Lung (tissue), 12 donors: ENCODE measurements around the gene ISL1. TPM values are rescaled to one million over a fixed set of nuclear protein-coding genes. Genes with fewer than 3 reads are reported as not detected.

Experiments used
- ATAC-seq: fragments of 200-7000 bp; cut with Tn5 transposase; one replicate; pipeline ENCODE4 v1.9.1; 2020; ENCODE audit warnings: moderate number of reproducible peaks; ENCODE audit not compliant: insufficient read depth, low FRiP score
- DNase-seq, 3 donors: peaks; one replicate each; pipeline ENCODE4 v3.0.0-alpha.2; 2013 to 2017
- H3K27ac ChIP-seq, 2 donors: one replicate each; pipeline ENCODE4 v1.5.1; 2013; ENCODE audit warnings: mild to moderate bottlenecking in 2 of 2, moderate library complexity in 2 of 2, control low read depth in 1 of 2, inconsistent platforms in 1 of 2, low read depth in 1 of 2, low read length in 1 of 2
- H3K27me3 ChIP-seq, 3 donors: one replicate each; pipeline ENCODE4 v1.5.1; 2013; ENCODE audit warnings: low read length in 2 of 3; ENCODE audit not compliant: control insufficient read depth in 3 of 3, insufficient read depth in 3 of 3
- H3K36me3 ChIP-seq, 4 donors: one replicate each; pipeline ENCODE4 v1.5.1; 2013; ENCODE audit warnings: low read length in 4 of 4, mild to moderate bottlenecking in 1 of 4, moderate library complexity in 1 of 4; ENCODE audit not compliant: control insufficient read depth in 4 of 4, insufficient read depth in 4 of 4
- H3K4me1 ChIP-seq, 5 donors: one replicate each; pipeline ENCODE4 v1.5.1; 2013; ENCODE audit warnings: low read length in 5 of 5, mild to moderate bottlenecking in 2 of 5, moderate library complexity in 1 of 5; ENCODE audit not compliant: control insufficient read depth in 5 of 5, insufficient read depth in 5 of 5
- H3K4me3 ChIP-seq: one replicate; pipeline ENCODE4 v1.5.1; 2013; ENCODE audit warnings: mild to moderate bottlenecking, control low read depth, moderate library complexity
- H3K9ac ChIP-seq, 2 donors: one replicate each; pipeline ENCODE4 v1.5.1; 2013; ENCODE audit warnings: low read length in 2 of 2, control low read depth in 1 of 2; ENCODE audit not compliant: insufficient read depth in 1 of 2
- H3K9me3 ChIP-seq, 4 donors: one replicate each; pipeline ENCODE4 v1.5.1; 2013; ENCODE audit warnings: low read length in 3 of 4, mild to moderate bottlenecking in 1 of 4, moderate library complexity in 1 of 4; ENCODE audit not compliant: control insufficient read depth in 4 of 4, insufficient read depth in 3 of 4
- WGBS, 2 donors: extraction: QIAGEN DNeasy Blood & Tissue Kit; methylation state at CpG; one replicate each; pipeline ENCODE4 v1.1.7; 2013; 5-methylcytosine and 5-hydroxymethylcytosine counted together
- polyA plus RNA-seq, 2 donors: library from polyadenylated mRNA; stranded (reverse); fragments of 200-250 nt; gene quantifications; one replicate each; pipeline ENCODE4 v1.2.1, GENCODE V29; 2013
- total RNA-seq, 2 donors: library from RNA; depleted of rRNA in 1 of 2; stranded (reverse); fragments of >200 nt in 1 of 2; gene quantifications; one replicate each; pipeline ENCODE4 v1.2.1, GENCODE V29; 2014 to 2021
- TF ChIP-seq, protein P1 (sequence below): IDR thresholded peaks from 2 replicates; pipeline ENCODE4 v1.5.1; 2012; ENCODE audit warnings: mild to moderate bottlenecking; ENCODE audit errors: control extremely low read depth, extremely low read depth
- donor health status: control.
- donor health status: control.
- donor health status: Bipolar disorder and iron deficiency.
- donor health status: healthy.
- donor health status: DM: yes; HTN: yes; CAD: no.

ISL1 gene
- total and polyA plus RNA-seq, 4 donors: 0.06 to 0.51 (median 0.17) TPM; not detected in 1

DNA sequence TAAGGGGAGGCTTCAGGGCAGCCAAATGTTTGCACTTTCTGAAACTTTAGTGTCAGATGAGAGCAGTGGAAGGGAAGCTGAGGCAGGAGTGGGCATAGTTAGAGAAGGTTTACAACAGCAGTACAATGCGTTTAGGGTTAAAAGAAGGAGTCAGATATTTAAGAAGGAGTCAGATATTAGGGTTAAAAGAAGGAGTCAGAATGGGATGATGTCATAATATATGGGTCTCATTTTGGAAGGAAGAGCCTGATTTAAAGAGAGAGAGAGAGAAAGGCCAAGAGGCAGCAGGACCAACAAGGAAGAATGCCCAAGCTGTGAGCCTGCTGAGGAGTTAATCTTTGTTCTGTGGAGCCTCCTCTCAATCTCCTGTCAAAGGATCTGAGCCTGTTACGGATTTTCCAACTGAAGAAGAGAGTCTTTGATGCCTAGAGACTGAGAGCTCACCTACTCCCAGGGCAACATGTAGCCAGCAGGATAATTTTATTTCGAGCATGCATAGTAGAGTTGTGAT, 9.5 kb downstream of the ISL1 start:
- ATAC-seq: no peak
- H3K27ac ChIP-seq: no peak overlapping the region
- peaks cover 0 to 7% (median 0%) of the 10 kb centered on the region in 5 donors for H3K4me1 ChIP-seq
- no peak for DNase-seq
- H3K27me3 ChIP-seq: peaks cover 31 to 98% (median 88%) of the 10 kb centered on the region in 3 donors
- H3K4me3 ChIP-seq: no peak overlapping the region
- WGBS, 2 donors: 34 to 37% methylated on average over 3 of the region's 3 CpGs
- H3K9ac ChIP-seq: no peak overlapping the region
- H3K9me3 ChIP-seq: peaks cover 0 to 19% (median 0%) of the 10 kb centered on the region in 4 donors
- no peaks in the 10 kb centered on the region for H3K36me3 ChIP-seq
- TF ChIP-seq, protein P1, sequence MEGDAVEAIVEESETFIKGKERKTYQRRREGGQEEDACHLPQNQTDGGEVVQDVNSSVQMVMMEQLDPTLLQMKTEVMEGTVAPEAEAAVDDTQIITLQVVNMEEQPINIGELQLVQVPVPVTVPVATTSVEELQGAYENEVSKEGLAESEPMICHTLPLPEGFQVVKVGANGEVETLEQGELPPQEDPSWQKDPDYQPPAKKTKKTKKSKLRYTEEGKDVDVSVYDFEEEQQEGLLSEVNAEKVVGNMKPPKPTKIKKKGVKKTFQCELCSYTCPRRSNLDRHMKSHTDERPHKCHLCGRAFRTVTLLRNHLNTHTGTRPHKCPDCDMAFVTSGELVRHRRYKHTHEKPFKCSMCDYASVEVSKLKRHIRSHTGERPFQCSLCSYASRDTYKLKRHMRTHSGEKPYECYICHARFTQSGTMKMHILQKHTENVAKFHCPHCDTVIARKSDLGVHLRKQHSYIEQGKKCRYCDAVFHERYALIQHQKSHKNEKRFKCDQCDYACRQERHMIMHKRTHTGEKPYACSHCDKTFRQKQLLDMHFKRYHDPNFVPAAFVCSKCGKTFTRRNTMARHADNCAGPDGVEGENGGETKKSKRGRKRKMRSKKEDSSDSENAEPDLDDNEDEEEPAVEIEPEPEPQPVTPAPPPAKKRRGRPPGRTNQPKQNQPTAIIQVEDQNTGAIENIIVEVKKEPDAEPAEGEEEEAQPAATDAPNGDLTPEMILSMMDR: no peak

DNA sequence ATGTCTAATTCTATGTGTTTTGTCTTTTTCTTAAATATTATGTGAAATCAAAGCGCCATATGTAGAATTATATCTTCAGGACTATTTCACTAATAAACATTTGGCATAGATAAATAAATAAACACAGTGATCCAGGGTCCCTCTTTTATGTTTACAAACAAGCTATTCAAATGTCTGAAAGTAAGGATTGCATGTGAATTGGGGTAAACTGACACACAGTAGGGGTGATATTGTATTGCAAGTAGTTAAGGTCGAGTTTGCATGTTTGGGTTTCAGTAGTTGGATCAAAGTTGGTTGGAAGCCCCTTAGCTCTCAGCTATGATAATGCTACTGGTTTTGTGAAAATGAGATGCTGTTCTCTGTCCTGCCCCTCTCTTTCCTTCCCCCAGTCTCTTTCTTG, 11.4 kb downstream of the ISL1 start:
- DNase-seq (no peak), ATAC-seq (no peak)
- H3K27me3 ChIP-seq: peaks cover 18 to 99% (median 88%) of the 10 kb centered on the region in 3 donors
- no peaks in the 10 kb centered on the region for H3K36me3 ChIP-seq
- H3K4me3 ChIP-seq: no peak overlapping the region
- H3K9me3 ChIP-seq: peaks cover 0 to 22% (median 0%) of the 10 kb centered on the region in 4 donors
- peaks cover 0 to 11% (median 6%) of the 10 kb centered on the region in 5 donors for H3K4me1 ChIP-seq
- no peak overlapping the region for H3K27ac ChIP-seq
- 48 to 50% methylated on average over 2 of the region's 2 CpGs for WGBS, 2 donors
- no peak overlapping the region for H3K9ac ChIP-seq
- TF ChIP-seq, protein P1: no peak

DNA sequence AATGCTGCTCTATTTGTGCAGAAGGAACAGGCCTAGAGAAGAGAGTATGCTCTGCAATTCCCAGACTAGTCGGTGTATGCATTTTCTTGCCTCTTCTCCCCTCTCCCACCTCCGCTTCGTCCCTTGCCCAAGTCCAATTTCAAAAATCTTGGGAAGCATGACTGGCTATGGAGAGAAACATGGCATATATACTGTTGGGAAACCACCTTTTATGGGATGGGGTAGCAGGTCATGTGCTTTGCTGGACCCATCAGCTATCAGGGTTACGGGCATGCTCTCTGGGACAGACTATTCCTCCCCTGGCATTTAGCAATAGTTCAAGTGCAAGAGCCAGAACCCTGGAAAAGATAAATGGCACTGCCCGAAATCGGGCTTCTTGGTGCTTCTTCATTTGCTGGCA, 12.0 kb downstream of the ISL1 start:
- no peak overlapping the region for H3K4me3 ChIP-seq
- H3K4me1 ChIP-seq: peaks cover 0 to 10% (median under 1%) of the 10 kb centered on the region in 5 donors
- H3K9me3 ChIP-seq: peaks cover 0 to 17% (median 0%) of the 10 kb centered on the region in 4 donors
- WGBS, 2 donors: 39 to 49% methylated on average over 6 of the region's 6 CpGs
- DNase-seq (no peak), ATAC-seq (no peak)
- no peak overlapping the region for H3K27ac ChIP-seq
- peaks cover 16 to 99% (median 89%) of the 10 kb centered on the region in 3 donors for H3K27me3 ChIP-seq
- TF ChIP-seq, protein P1: no peak
- no peaks in the 10 kb centered on the region for H3K36me3 ChIP-seq
- no peak overlapping the region for H3K9ac ChIP-seq
